DOHH2 (cell line): ENCODE data around the gene MTFP1.

Experiments
- CTCF ChIP-seq: fragments of 200-600 bp; sonication (generic); IDR thresholded peaks from one replicate; pipeline ENCODE4 v1.5.1; 2014; ENCODE audit warnings: antibody characterized with exemption, mild to moderate bottlenecking, low read depth, low read length; ENCODE audit not compliant: poor library complexity, severe bottlenecking
- EZH2phosphoT487 ChIP-seq: fragments of 200-600 bp; sonication (generic); IDR thresholded peaks from 2 replicates; pipeline ENCODE4 v1.6.1; 2017; ENCODE audit warnings: borderline replicate concordance, mild to moderate bottlenecking, antibody characterized with exemption, low read length, moderate library complexity, mixed read lengths

- TF ChIP-seq CTCF, result no peak
- TF ChIP-seq EZH2phosphoT487, result no peak
These were observed 5.4 kb downstream of the MTFP1 start for GRCh38 chr22:30430933-30431332.
